RWPE1 (cell line): ENCODE measurements around the gene COX7A2.

Experiments used
- CTCF ChIA-PET: fragments of 350-600 bp; sonication (Branson Sonifier 250); formaldehyde crosslinking; extraction: SDS; loops from one replicate; lab custom pipeline; 2021; lab: Yijun Ruan, JAX
- POLR2A ChIA-PET: fragments of 400-600 bp; formaldehyde crosslinking; extraction: SDS; loops from one replicate; lab custom pipeline; 2020; ENCODE audit warnings: antibody characterized with exemption; ENCODE audit not compliant: low non-redundant PET; lab: Yijun Ruan, JAX
- DNase-seq: peaks from one replicate; pipeline ENCODE4 v3.0.0; 2012; ENCODE audit warnings: low spot score
- H3K27ac ChIP-seq: fragments of 450-650 bp; 2 replicates; pipeline ENCODE4 v1.5.1; 2017
- CTCF ChIP-seq: fragments of 450-650 bp; conservative IDR thresholded peaks from 2 replicates; pipeline ENCODE4 v1.5.1; 2017; ENCODE audit warnings: low read depth, mild to moderate bottlenecking

Gene COX7A2

GRCh38 chr6:75224303-75224926, 19.2 kb downstream of the COX7A2 start:
- POLR2A ChIA-PET = no interaction called here
- CTCF ChIA-PET = interaction anchor here (0.9 kb wide), 1 partner anchor 13 kb away, joined by 3 read pairs; no protein-coding TSS in a partner anchor
- no peak for DNase-seq
- no peak for TF ChIP-seq CTCF
- H3K27ac ChIP-seq = no peak overlapping the region

- no peak for DNase-seq
- ChIA-PET POLR2A (no interaction called here), CTCF (no interaction called here)
- TF ChIP-seq CTCF = no peak
- H3K27ac ChIP-seq = no peak overlapping the region
Observed at GRCh38 chr6:75223428-75223827, 20.2 kb downstream of the COX7A2 start.

- ChIA-PET CTCF (no interaction called here), POLR2A (no interaction called here)
- no peak overlapping the region for H3K27ac ChIP-seq
- DNase-seq = no peak
- no peak for TF ChIP-seq CTCF
Observed at GRCh38 chr6:75222261-75222660, 21.3 kb downstream of the COX7A2 start.

GRCh38 chr6:75221116-75221515, 22.5 kb downstream of the COX7A2 start:
- TF ChIP-seq CTCF = no peak
- ChIA-PET POLR2A (no interaction called here), CTCF (interaction anchor here (1.0 to 1.6 kb wide), 3 partner anchors 9 to 155 kb away, joined by 3 to 5 read pairs (median 5); no protein-coding TSS in a partner anchor)
- no peak for DNase-seq
- H3K27ac ChIP-seq = no peak overlapping the region

GRCh38 chr6:75220357-75220756, 23.2 kb downstream of the COX7A2 start:
- no peak overlapping the region for H3K27ac ChIP-seq
- ChIA-PET POLR2A (no interaction called here), CTCF (interaction anchor here (0.8 to 1.6 kb wide), 4 partner anchors 9 to 77 kb away, joined by 3 to 5 read pairs (median 4); no protein-coding TSS in a partner anchor)
- no peak for TF ChIP-seq CTCF
- no peak for DNase-seq

GRCh38 chr6:75219263-75219662, 24.3 kb downstream of the COX7A2 start:
- ChIA-PET CTCF (interaction anchor here (0.9 kb wide), 1 partner anchor 8 kb away, joined by 4 read pairs; no protein-coding TSS in a partner anchor), POLR2A (no interaction called here)
- no peak for DNase-seq

More at GRCh38 chr6:75219263-75219662, 24.3 kb downstream of the COX7A2 start:
- no peak for TF ChIP-seq CTCF
- H3K27ac ChIP-seq = no peak overlapping the region
